GM10266 (cell line): ENCODE measurements around the gene ADD1.

Source experiments
- DNase-seq: peaks from one replicate; pipeline ENCODE4 v3.0.0; 2012; ENCODE audit errors: extremely low spot score
- CTCF ChIP-seq: IDR thresholded peaks from 2 replicates; pipeline ENCODE4 v1.5.1; 2012; ENCODE audit warnings: mild to moderate bottlenecking, low read depth; ENCODE audit not compliant: control insufficient read depth, insufficient read depth; ENCODE audit errors: missing control alignments

The ADD1 gene

GRCh38 chr4:2860391-2861348, 17.0 kb downstream of the ADD1 start:
- TF ChIP-seq CTCF, result no peak
- DNase-seq, result no peak

DNA sequence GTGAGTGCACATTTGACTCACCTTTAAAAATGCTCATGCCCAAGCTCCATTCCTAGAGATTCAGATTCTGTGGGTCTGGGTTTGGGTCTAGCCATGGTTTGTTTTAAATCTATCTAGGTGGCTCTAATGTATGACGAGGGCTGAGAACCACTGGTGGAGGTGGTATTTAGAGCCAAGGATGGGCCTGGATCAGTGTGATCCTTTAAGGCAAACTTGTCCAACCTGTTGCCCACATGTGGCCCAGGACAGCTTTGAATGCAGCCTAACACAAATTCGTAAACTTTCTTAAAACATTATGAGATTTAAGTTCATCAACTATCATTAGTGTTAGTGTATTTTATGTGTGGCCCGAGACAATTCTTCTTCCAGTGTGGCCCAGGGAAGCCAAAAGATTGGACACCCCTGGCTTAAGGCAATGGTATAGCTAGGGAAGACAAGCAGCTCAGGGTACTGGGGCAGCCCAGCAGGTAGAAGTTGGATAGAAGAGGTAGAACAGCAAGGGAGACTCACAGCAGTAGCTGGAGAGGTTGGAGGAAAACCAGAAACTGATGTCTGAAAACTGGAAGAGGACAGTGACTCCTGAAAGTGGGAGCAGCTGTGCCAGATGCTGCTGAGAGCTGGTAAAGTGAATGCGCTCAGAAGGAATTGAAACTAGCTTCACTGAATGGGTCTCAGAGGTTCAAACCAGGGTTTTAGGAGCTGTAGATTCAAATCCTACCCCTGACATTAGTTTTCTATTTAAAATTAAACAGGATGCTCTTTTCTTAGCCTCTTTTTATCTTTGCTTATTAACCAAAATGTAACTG, 18.2 kb downstream of the ADD1 start:
- DNase-seq, result no peak
- TF ChIP-seq CTCF, result no peak

GRCh38 chr4:2862528-2862927, 18.9 kb downstream of the ADD1 start:
- no peak for DNase-seq
- no peak for TF ChIP-seq CTCF

GRCh38 chr4:2863649-2864048, 20.0 kb downstream of the ADD1 start:
- DNase-seq, result no peak
- no peak for TF ChIP-seq CTCF

DNA sequence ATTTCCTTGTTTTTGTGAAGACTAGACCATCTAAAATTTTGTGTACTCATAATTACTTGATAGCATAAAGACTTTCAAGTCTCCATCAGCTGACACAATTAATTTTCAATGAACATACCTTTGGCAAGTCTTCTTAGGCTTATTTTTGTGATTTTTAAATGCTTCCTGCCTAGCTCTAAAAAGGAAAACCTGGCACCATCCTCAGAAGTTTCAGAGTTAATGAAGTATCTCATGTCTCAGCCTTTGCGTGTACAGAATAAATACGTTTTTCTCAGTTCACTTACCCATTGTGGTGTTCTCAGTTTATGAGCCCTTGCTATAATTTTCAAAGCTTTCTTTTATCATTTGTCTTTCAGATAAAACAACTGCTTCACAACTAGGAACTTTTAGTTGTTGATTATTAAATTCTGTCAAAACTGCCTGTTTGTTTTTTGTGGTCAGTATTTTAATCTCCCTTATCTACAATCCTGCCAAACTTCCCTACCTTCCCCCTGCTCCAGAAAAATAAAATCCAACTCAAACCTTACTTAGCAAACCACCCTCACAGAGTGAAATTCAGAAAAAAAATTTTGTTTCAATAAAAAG, 21.6 kb downstream of the ADD1 start:
- DNase-seq, result no peak
- no peak for TF ChIP-seq CTCF

GRCh38 chr4:2866160-2866861, 22.7 kb downstream of the ADD1 start:
- DNase-seq, result no peak
- no peak for TF ChIP-seq CTCF
